GM18511 (cell line): ENCODE measurements around the gene AOPEP.

Experiments
- ATAC-seq: cut with Tn5 transposase; IDR thresholded peaks from one replicate; pipeline ENCODE4 v1.9.1; 2021; ENCODE audit warnings: mild to moderate bottlenecking, moderate library complexity; ENCODE audit not compliant: unreplicated experiment

Gene AOPEP

DNA sequence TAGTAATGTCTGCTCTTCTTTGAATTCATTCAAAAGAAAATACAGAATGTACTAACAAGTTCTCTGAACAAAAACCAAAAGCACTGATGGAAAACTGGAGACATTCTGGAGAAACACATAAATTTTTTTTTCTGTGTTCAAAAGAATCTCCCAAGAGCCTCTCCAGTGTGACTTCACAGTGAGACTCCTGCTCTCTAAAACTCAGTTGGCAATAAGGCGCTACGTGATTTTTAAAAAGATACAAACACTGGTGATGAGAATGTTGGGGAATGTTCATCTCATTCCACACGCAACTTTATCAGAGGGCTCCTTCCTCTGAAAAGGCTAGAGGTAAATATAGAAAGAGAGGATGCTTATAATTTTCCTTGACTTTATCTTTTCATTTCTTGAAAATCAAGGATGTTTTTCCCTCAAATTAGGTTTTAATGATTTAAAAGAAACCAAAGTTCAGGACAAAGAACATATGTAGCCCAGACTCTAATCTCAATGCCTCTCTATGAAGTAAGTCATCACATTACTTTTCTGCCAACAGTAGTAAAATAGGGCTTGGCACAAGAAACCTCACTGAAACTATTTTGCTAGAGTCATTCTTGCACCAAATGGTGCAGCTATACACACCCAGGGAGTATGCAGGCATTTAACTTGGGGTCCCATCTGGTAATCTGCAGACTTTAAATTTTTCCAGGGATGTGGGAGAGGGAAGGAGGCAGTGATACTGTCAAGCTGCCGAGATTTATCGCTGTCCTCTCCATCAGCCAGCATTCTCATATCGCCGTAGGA is 12.9 kb upstream of the AOPEP start:
- ATAC-seq, result no peak

DNA sequence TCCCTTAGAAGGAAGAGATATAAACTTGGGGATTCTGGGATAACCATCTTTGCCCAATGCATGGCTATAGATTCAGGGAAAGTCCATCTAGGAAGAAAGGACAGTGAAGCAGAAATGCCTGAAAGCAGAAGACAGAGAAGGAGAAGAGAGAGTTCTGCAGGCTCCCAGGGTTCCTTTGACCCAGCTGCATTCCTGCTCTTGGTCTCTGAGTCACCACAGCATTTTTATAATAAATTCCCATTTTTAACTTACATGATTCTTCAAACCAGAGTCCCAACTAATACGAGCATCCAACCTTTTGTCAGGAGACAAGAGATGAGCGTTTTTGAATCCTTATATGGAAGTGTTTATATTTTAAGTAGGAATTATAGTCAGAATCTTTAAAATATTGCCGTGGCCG is 12.0 kb upstream of the AOPEP start:
- ATAC-seq, result no peak

DNA sequence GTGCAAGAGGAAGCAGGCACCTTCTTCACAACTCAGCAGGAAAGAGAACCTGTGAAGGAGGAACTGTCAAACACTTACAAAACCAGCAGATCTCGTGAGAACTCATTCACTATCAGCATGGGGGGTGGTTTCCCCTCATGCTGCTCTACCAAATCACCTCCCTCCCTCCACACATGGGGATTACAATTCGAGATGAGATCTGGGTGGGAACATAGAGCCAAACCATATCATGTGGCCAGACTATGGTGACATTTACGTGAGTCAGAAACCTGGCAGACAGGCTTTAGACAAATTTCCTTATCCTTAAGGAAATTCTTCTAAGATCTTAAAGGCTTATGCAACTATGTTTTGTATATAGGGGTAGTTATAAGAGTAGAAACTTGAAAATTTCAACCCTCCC is 8.7 kb upstream of the AOPEP start:
- no peak for ATAC-seq

DNA sequence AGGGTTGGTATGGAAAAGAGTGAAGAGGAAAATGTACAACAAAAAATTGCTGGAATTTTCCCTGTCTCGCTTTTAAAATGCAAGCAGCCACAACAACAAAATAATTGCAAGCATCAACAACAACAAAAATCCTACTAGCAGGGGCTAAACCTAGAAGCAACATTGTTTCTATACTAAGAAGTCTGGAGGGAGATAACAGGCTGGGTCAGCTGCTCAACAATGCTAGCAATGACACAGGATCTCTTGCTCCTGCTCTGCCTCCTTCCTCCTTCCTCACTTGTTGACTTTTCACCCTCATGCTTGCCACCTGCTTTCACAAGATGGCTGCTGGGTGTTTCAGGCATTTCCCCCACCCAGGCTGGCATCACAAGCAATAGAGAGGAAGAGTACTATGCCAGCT is 7.6 kb upstream of the AOPEP start:
- ATAC-seq, result no peak

DNA sequence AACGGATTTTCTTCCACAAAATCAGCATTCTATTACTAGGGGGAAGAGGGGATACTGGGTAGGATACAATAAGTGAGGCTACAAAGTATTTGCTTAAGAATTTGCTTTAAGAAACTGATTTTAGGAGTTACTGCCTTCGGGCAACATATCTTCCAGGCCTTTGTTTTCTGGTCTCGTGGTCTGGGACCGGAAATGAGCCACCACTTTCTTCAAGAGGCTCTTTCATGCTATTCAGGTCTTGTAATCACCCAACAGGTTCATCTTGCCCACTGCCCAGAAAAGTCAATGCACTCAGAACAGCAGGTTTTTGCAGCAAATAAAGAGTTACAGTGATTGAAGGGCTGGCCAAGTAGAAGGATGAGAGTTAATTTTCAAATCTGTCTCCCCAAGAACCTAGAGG is 6.6 kb upstream of the AOPEP start:
- ATAC-seq, result no peak

DNA sequence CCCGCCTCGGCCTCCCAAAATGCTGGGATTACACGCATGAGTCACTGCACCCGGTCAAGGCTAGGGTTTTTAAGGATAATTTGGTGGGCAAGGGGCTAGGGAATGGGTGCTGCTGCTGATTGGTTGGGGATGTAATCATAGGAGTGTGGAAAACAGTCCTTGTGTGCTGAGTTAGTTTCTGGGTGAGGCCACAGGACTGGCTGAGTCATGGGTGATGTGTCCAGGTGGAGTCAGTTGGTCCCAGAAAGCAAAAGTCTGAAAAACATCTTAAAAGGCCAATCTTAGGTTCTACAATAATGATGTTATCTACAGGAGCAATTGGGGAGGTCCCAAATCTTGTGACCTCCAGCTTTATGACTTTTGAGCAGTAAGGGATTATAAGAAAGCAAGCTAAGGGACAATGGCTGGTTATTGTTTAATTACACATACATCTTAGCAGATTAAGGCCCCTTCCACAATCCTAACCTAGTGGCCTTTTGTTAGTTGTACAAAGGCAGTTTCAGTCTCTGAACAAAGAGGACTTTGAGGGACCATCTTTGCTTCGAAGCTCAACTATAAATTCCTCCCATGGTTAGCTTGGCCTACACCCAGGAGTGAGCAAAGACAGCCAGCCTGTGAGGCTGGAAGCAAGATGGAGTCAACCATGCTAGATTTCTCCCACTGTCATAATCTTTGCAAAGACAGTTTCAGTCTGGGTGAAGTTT is 5.5 kb upstream of the AOPEP start:
- no peak for ATAC-seq

DNA sequence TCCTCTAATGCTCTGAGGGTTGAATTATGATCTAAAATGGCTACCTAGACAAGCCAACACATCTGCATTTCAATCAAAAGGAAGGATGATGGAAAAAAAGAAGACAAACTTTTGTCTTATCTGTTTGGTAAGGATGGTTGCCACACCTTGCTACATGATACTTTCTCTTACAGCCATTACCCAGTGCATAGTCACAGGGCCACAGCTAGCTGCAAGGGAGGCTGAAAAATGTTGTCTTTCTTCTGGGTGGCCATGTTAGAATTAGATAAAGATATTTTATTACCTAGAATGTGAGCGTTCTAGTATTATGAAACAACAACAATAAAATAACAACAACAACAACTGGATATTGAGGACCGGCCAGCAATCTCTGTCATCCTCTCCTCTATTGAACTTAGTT is 4.7 kb upstream of the AOPEP start:
- no peak for ATAC-seq

DNA sequence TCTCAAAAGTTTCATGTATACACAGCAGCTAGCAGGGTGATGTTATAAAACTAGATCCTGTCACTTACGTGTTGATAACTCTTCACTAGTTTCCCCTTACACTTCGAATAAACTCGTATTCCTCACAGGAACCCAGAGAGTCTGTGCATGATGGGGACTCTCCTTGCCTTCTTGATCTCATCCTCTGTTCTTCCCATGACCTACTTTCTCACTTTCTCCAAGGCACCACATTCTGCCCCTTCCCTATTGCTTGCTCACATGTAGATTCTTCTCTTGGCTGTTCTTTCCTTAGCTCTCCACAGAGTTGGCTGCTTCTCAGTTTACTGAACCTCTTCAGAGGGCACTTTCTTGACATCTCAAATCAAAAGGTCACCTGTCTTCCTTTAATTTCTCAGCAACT is 1.2 kb upstream of the AOPEP start:
- ATAC-seq, result no peak

DNA sequence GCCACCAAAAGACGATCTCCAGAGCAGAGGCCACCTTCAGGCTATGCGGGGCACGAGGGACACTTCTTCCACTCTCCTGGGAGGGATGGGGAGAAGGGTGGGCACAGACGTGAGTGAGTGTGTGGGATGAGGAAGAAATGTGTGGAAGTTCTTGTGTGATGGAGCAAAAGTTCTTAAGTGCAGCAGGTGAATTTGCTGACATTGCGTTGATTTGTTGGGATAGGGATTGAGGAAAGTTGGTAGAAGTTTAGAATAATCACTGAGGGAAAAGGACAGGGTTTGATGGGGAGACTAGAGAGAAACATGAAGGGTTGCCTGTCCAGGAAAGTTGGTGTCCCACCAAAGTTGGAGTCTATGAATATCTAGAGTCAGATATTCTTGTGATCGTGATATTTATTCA is 2.2 kb downstream of the AOPEP start:
- ATAC-seq, result no peak

DNA sequence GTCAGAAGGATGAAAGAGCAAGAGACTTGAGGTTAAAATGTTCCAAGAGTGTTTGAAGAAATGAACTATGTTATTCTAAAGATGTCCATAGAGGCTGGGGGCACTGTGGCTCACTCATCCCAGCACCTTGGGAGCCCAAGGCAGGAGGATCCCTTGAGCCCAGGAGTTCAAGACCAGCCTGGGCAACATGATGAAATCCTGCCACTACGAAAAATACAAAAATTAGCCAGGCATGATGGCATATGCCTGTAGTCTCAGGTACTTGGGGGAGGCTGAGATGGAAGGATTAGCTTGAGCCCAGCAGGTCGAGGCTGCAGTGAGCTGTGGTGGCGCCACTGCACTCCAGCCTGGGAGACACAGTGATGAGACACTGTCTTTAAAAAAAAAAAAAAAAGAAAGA is 2.7 kb downstream of the AOPEP start:
- ATAC-seq, result no peak

DNA sequence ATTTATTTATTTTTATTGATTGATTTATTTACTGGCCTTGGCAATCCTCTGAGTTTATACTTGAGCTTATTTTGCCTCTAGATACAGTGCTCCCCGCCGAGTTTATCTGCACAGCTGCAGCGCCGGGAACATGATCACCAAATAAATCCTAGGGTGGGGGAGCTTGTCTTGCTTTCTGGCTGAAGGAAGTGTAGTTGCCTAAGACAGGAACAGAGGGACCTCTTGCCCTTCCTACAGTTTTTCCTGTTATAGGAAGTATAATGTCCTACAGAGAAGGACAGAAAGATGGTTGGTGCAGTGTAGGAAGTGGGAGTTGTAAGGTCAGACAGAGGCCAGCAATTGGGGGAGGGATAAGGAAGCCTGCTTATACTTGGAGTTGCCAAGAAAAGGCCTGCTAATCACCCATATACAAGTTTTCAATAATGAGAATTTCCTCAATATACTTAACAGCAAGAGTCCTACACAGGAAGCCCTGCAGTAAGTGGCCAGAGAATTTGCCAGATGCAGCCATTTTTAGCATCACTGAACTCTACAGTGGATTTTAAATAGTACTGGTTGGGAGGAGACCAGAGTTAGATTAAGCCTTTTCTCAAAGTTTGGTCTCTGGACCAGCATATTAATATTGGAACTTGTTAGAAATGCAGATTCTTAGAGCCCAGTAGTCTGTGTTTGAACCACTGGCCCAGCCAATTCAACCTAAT is 7.7 kb downstream of the AOPEP start:
- ATAC-seq, result no peak

DNA sequence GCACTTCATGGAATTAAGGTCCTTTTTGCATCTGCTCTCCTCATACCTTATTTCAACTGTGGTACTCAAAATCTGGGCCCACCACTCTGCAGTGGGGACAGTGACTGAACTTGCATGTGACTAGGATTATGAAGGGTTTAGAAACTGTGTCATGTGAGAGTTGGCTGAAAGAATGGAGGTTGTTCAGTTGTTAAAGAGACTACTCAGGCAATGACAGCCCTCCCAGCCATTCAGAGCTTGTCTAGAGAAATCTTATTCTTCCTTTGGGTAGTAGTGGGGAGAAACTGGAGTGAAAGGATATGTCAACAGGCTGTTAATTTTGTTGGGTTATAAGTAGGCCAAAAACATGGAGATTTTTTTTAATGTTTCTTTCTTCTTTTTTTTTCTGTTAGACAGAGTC is 10.3 kb downstream of the AOPEP start:
- ATAC-seq, result no peak

DNA sequence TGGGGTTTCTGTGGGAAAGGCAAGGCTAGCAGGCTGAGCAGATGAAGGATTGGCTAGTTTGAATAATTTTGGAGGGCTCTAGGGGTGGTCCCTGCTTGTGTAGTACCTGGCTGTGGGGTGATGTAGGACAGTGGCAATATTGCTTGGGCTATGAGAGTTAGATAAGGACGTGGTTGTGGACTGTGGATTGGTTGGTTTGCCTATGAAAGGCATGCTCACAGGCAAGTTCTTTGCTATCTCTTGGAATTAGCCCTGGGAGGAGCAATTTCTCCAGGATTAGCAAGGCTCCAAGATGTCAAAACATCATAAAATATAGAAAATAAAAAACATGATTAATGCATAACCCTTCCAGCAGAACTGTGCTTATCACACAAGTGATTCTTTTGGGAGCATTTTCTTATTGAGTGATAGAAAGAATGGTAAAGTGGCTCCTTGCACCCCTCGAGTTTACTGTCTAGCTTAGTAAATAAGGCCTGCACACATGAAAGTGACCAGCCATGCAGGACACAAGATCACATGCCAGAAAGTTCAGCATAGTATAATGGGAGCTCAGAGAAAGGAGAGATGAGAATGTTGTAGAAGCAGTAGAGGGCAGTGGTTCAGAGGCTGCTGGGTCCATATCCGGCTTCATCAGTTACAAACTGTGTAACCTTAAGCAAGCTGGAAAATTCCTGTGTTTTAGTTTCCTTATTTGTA is 13.8 kb downstream of the AOPEP start:
- ATAC-seq, result no peak

DNA sequence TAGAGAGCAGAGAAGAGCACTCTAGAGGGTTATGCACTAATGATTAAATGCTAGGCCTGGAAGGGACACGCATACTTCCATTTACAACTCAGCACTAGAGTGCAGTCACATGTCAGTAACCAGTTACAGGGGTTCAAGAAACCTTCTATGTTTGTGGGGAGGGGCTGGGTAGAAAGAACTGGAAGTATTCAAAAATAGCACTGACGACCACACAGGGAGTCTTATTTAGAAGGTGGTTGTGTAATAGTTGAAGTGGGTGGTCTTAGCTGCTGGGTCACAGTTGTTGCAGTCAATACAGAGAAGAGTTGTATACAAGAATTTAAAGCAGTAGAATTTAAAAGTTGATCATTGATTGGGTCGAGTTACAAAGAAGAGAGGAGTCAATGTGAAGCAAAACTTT is 15.4 kb downstream of the AOPEP start:
- no peak for ATAC-seq

DNA sequence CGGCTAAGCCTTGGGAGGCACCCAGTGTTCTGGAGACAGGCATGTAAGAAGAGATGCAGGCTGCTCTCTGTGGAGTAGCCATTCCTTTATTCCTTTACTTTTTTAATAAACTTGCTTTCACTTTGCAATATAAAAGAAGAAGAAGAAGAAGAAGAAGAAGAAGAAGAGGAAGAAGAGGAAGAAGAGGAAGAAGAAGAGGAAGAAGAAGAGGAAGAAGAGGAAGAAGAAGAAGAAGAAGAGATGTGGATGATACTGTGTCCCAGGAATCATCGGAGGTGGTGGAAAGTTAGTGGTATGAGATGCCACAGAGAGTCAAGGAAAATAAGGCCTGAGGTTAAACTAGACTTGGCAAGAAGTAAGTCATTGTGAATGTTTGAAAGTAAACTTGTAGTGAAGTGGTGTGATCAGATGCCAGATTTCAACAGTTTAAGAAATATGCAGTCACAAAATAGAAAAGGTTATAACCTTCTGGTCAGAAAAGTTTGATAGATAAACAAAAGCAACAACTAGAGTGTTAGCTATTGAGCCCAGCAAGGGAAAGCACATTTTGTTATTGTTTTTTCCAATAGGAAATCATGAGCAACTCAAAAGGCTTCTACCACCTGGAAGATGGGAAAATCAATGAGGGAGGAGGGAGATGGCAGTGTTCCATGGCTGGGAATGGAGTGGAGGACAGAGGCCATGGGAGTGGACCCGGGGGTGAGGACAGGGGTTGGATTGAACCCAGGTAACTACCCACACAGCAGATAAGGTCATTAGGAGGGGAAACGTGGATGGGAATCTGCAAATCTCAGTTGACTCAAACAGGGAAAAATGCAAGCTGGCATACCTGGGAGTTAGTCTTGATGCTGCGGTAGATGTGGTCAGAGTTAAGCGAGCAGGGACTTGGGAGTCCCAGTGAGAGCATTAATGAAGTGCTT is 16.8 kb downstream of the AOPEP start:
- ATAC-seq, result no peak

DNA sequence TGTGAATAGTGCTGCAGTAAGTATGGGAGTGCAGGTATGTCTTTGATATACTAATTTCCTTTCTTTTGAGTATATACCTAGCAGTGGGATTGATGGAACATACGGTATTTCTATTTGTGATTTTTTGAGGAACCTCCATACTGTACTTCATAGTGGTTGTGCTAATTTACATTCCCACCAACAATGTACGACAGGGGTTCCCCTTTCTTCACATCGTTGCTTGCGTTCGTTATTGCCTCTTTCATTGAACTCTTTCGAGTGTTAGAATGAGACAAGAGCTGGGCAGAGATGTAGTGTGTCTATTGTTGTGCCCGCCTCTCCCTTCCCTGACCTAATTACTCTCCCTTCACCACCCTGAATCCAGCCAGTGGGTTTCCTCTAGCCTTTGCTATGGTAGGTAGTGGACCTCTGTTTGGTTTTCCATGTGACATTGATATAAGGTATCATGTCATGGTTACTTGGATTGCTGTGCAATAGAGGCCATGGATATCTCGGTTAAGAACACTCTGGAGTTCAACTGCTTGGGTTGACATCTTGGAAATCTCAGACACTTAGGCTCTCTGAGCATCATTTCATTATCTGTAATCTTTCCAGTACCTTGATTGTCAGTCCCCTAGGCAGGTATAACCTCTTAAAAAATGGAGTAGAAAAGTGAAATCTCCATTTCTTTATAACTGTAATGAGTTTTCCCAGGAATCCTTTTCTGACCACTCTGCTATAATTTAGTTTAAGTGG is 19.5 kb downstream of the AOPEP start:
- no peak for ATAC-seq

DNA sequence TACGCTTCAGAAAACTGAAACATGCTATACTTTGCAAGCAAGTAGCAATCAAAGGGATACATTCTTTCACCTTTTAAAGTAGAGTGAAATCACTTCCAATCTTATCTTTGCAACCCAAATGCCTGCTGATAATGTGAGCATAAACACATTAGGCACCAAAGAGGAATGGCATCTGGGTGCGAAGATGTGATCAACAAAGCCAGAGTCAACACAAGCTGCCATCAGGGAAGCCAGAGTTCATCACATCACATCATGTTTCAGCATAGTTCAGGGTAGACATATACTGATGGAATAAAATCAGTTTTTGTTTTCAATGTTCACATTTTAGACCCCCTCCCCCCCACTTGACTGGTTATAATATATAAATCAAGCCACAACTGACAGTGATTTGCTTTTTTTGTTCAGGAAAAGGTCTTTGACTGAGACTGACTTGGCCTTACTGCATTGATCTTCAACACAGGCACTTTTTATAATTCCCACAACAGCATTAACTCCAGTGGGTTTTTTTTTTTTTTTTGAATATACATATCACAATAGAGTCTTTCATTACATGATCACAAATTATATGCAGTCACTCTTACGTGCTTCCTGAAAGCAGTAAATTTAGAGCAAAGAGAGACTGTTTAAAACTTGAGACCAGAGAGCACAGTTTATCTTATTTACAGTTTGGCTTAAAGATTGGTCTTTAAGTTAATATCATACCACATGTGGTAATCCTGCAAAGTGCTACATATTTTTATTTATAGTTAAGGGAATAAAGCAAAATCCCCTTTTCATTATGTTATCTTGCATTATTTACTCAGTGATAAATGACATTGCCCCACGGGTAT is 20.3 kb downstream of the AOPEP start:
- ATAC-seq, result no peak

DNA sequence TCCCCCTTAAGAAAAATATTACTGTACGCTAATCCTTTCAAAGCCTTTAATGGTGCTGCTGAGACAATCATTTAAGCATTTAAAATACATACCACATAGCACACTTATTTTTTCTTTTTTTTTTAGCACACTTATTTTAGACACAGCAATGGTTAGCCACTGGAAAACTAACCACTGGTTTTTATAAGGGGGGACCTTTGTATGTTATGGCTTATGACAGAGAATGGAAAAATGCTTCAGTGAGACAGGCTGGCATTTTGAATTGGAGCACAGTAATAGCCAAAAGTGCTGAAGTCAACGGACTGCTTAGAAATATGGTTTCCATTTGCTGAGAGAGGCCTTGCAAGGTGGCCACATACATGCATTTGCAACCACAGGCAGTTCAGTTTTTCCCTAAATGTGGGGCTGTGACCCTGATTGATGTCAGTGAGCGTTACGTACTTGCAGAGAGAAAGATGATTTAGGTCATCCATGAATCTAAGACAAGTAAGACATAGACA is 28.5 kb downstream of the AOPEP start:
- no peak for ATAC-seq

DNA sequence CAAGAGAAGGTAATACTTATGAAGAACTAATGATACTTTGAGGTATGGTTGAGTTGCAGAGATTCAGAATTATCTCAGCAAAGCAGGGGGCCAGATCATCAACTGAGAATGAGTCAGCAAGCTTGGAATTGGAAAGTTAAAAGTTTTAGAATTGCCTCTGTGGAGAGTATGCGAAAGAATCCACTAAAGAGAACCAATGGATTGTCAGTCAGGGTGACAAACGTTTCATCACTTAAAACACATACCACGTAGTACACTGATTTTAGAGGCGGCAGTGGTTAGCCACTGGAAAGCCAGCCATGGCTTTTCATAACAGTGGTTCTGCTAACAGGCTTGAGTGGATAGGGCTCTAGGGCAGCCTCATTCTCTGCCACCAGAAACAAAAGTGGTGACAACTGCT is 30.7 kb downstream of the AOPEP start:
- no peak for ATAC-seq
